Motor neuron (in vitro differentiated cells): Measurements from ENCODE around the gene MFN2. TPM values are rescaled to one million over a fixed set of nuclear protein-coding genes. Genes with fewer than 3 reads are reported as not detected.

ENCODE experiments used
- ATAC-seq, 8 experiments: fragments of 200-7000 bp; cut with Tn5 transposase; replicated peaks in 6 of 8; 2 replicates each; pipeline ENCODE4 v1.8.0; 2021; ENCODE audit warnings: mild to moderate bottlenecking in 8 of 8, moderate library complexity in 8 of 8
- H3K27ac ChIP-seq, 2 donors: fragments of 250-450 bp; sonication (Bioruptor Pico); 2 replicates each; pipeline ENCODE4 v1.9.0; 2021; ENCODE audit warnings: antibody characterized with exemption in 2 of 2, mild to moderate bottlenecking in 2 of 2, moderate library complexity in 1 of 2
- H3K4me1 ChIP-seq, 2 donors: fragments of 250-450 bp; sonication (Bioruptor Pico); replicated peaks in 1 of 2; 2 replicates each; pipeline ENCODE4 v1.6.1; 2021; ENCODE audit warnings: antibody characterized with exemption in 2 of 2, mild to moderate bottlenecking in 2 of 2, moderate library complexity in 1 of 2
- H3K4me3 ChIP-seq, 5 donors: fragments of 250-450 bp; sonication (Bioruptor Pico); 2 replicates each; pipeline ENCODE4 v1.9.0; 2021; ENCODE audit warnings: antibody characterized with exemption in 5 of 5, mild to moderate bottlenecking in 5 of 5, moderate library complexity in 4 of 5
- WGBS, 10 experiments: fragments of 450-650 bp; shearing (Covaris generic); methylation state at CpG; one replicate each; pipeline ENCODE4 v1.0.0; 2022; 5-methylcytosine and 5-hydroxymethylcytosine counted together
- in situ Hi-C, 9 experiments: fragments of 400-800 bp; cut with MboI; loops; one replicate each; pipeline ENCODE4 v1.15.0; 2021; ENCODE audit warnings: low sequenced_read_pairs in 9 of 9, low pct_unique_long_range_greater_than_20kb in 2 of 9; ENCODE audit not compliant: unreplicated experiment in 9 of 9
- total RNA-seq, 8 experiments: library from RNA; unstranded; fragments of 300-600 nt; gene quantifications; 2 replicates each; pipeline versions ENCODE4 v1.2.3 to v1.2.4, GENCODE V29; 2022

The MFN2 gene
- total RNA-seq, 8 experiments from 2014 or later = 68.9 to 109 (median 75.3) TPM

DNA sequence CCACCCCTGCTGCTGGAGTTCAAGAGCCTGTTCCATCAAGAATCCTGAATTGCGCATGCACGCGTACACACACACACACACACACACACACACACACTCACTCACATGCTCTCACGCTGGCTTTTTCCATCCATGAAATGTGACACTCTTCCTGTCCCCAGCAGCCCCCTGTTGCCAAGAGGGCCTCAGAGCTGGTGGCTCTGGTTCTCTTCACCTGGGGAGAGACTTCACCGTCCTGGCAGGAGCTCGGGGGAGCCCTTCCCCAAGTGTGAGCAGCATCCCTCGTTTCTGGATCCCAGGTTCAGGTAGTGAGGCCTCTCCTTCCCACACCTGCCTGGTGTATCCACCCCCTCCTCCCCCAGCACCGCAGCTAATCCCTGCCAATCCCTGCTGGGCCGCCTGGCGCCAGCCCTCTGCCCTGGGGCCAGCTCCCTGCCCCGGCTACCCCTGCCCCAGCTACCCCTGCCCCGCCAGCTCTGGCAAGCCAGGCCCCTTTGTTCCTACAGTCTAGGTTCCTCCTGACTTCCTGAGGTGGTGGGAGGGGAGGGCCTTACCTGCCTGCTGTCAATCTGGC is 35.8 kb upstream of the MFN2 start:
- Histone ChIP-seq H3K27ac (peak overlapping the region; percentile 38 to 47), H3K4me1 (peaks cover 13 to 14% of the 10 kb centered on the region in 2 donors), H3K4me3 (no peak overlapping the region)
- in situ Hi-C loops = no loop called here
- ATAC-seq = peak in 7 of 8 experiments; percentile 12 to 88 (median 79)
- 0 to 100% (median 63%) methylated on average over 1 to 4 of the region's 12 CpGs; no CpG with 5 or more reads in 7 of the 10 experiments for WGBS, 10 experiments

GRCh38 chr1:11946647-11947046 is 33.6 kb upstream of the MFN2 start:
- in situ Hi-C loops = no loop called here
- ATAC-seq = no peak
- WGBS, 10 experiments = 54 to 100% (median 71%) methylated on average over 1 to 2 of the region's 3 CpGs; no CpG with 5 or more reads in 5 of the 10 experiments
- Histone ChIP-seq H3K27ac (no peak overlapping the region), H3K4me3 (no peak overlapping the region), H3K4me1 (peaks cover 13 to 14% of the 10 kb centered on the region in 2 donors)

DNA sequence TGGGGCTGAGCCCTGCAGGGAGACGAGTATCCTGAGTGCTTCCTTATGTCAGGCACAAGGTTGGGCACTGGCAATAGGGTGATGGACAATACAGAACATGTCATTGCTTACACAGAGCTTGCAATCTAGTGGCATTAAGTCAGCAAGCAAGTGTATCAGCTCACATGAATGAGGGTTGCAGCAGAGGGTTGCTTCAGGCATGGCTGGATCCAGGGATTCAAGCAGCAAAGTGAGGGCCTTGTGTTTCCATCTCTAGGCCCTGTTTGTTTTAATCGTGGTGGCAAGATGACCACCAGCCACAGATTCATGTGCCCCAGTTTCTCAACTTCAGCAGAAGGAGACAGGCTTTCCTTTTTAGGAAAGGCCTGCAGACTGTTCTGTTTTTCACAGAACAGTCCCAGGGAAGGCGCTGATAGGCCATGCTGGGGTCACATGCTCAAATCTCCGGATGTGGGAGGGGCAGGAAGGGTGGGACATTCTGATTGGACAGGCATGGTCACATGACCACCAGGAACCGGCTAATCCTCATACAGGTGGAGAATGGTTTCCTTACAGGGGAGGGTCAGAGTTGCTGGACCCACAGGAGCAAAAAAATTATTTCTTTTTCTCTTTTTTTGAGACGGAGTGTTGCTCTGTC is 31.3 kb upstream of the MFN2 start:
- 70 to 100% (median 92%) methylated on average over 1 to 5 of the region's 6 CpGs; no CpG with 5 or more reads in 3 of the 10 experiments for WGBS, 10 experiments
- in situ Hi-C loops = no loop called here
- no peak overlapping the region for H3K27ac ChIP-seq
- no peak overlapping the region for H3K4me3 ChIP-seq
- ATAC-seq = peak in 1 of 8 experiments; percentile 15
- H3K4me1 ChIP-seq = peaks cover 8% of the 10 kb centered on the region in 2 donors

DNA sequence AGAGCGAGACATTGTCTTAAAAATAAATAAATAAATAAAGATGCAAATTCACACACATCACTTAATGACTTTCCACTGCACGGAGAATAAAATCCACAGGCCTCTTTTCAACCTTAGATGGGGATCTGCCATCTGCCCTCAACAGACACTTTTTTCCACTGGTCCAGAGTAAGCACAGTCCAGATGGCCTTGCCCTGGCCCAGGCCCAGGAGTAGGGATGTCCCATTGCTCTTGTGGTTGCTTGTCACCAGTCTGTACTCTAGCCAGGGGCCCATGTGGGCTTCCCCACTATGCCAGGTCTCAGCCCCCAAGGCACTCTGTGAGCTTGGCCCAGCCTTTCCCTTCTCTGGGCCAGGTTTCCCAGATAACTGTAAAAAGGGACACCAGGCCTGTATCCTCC is 28.3 kb upstream of the MFN2 start:
- Histone ChIP-seq H3K4me3 (no peak overlapping the region), H3K4me1 (no peaks in the 10 kb centered on the region), H3K27ac (no peak overlapping the region)
- WGBS, 10 experiments = 90 to 100% (median 100%) methylated on average over 1 to 2 of the region's 2 CpGs; no CpG with 5 or more reads in 7 of the 10 experiments
- in situ Hi-C loops = no loop called here
- ATAC-seq = no peak

- Histone ChIP-seq H3K27ac (no peak overlapping the region), H3K4me3 (no peak overlapping the region), H3K4me1 (no peaks in the 10 kb centered on the region)
- in situ Hi-C loops = no loop called here
- WGBS, 10 experiments = 34 to 80% (median 77%) methylated on average over 1 to 7 of the region's 11 CpGs; no CpG with 5 or more reads in 6 of the 10 experiments
- peak in 2 of 8 experiments; percentile 12 to 56 for ATAC-seq
Observed at GRCh38 chr1:11952455-11953109, 27.7 kb upstream of the MFN2 start.

DNA sequence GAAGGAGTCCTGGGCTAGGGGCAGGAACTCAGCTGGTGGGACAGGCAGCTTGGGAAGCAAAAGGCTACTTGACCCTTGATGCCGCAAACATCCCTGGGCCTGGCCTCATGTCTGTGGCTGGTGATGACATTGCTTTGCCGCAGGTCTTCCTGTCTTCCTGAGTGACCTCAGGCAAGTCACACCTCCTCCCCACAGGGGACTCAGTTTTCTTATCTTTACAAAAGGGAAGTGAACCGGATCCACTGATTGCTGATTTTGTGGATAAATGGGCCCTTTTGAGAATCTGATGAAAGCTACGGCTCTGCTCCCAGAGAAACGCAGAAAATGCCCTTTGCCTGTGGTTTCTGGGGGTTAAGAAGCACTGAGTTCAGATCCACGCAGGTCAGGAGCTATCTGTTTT is 25.0 kb upstream of the MFN2 start:
- ATAC-seq = no peak
- H3K4me1 ChIP-seq = no peaks in the 10 kb centered on the region
- in situ Hi-C loops = no loop called here
- no peak overlapping the region for H3K27ac ChIP-seq
- H3K4me3 ChIP-seq = no peak overlapping the region
- 86 to 100% (median 95%) methylated on average over 1 to 6 of the region's 6 CpGs; no CpG with 5 or more reads in 2 of the 10 experiments for WGBS, 10 experiments

DNA sequence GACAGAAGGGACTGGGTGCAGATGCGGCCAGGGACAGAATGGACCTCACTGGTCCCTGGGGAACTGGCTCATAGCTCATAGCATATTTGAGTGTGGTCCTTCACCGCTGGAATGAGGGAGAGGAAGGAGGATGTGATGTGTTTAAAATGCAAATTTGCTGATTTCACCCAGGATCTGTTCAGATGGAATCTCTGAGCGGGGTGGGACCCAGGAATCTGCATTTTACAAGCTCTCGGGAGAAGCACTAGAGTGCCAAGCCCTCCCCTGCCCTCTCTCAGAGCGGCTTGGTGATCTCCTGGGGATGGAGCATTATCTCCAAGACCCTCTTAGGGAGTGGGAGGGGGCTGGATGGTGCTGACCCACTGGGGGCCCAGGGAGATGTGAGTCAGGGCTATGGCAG is 22.8 kb upstream of the MFN2 start:
- peak in 3 of 8 experiments; percentile 14 to 68 (median 58) for ATAC-seq
- H3K4me3 ChIP-seq = no peak overlapping the region
- WGBS, 10 experiments = 0 to 100% (median 78%) methylated on average over 1 to 5 of the region's 5 CpGs; no CpG with 5 or more reads in 4 of the 10 experiments
- H3K27ac ChIP-seq = peak overlapping the region in 1 of 2 donors; percentile 10
- H3K4me1 ChIP-seq = no peaks in the 10 kb centered on the region
- in situ Hi-C loops = no loop called here

DNA sequence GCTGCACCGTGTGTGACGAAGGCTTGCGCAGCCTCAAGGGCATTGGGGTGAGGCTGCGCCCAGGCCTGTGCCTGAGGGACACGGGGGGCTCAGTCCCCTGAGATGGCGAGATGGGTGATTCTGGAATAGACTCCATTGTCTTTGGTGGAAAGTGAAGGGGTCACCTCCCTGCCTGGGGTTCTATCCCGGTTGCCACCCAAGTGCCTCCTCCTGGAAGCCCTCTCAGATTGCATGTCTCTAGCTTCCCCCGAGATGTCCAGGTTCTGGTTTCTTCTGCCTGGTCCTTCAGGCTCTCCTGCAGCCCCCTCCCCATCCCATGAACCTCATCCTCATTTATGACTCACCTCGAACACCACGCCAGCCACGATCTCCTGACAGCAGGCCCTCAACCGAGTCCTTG is 22.3 kb upstream of the MFN2 start:
- Histone ChIP-seq H3K4me3 (no peak overlapping the region), H3K4me1 (no peaks in the 10 kb centered on the region), H3K27ac (no peak overlapping the region)
- in situ Hi-C loops = no loop called here
- peak in 1 of 8 experiments; percentile 5 for ATAC-seq
- WGBS, 10 experiments = 93 to 100% (median 100%) methylated on average over 1 to 10 of the region's 12 CpGs; no CpG with 5 or more reads in 7 of the 10 experiments

GRCh38 chr1:11960276-11960675 is 20.0 kb upstream of the MFN2 start:
- Histone ChIP-seq H3K27ac (no peak overlapping the region), H3K4me3 (no peak overlapping the region), H3K4me1 (no peaks in the 10 kb centered on the region)
- 80 to 100% (median 100%) methylated on average over 1 to 5 of the region's 5 CpGs; no CpG with 5 or more reads in 5 of the 10 experiments for WGBS, 10 experiments
- in situ Hi-C loops = no loop called here
- ATAC-seq = no peak

- WGBS, 10 experiments = 60 to 100% (median 83%) methylated on average over 1 to 6 of the region's 6 CpGs; no CpG with 5 or more reads in 1 of the 10 experiments
- Histone ChIP-seq H3K27ac (no peak overlapping the region), H3K4me3 (no peak overlapping the region)
Observed at GRCh38 chr1:11960715-11961114, 19.5 kb upstream of the MFN2 start.

DNA sequence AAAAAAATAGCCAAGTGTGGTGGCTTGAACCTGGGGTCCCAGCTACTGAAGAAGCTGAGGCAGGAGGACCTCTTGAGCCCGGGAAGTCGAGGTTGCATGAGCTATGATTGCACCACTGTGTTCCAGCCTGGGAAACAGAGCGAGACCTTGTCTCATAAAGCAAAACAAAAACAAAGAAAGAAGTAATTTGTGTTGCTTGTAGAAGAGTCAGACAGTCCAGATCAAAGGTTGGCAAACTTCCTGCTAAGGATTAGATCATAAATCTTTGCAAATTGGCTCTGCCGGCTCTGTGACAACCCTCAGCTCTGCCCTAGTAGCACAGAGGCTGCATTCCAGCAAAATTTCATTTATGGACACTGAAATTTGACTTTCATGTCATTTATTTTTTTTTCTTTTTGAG is 19.0 kb upstream of the MFN2 start:
- Histone ChIP-seq H3K4me3 (no peak overlapping the region), H3K4me1 (no peaks in the 10 kb centered on the region), H3K27ac (no peak overlapping the region)
- 10 to 92% (median 71%) methylated on average over 2 to 4 of the region's 4 CpGs; no CpG with 5 or more reads in 3 of the 10 experiments for WGBS, 10 experiments
- peak in 5 of 8 experiments; percentile 11 to 87 (median 57) for ATAC-seq
- in situ Hi-C loops = no loop called here

More at GRCh38 chr1:11960715-11961114, 19.5 kb upstream of the MFN2 start:
- H3K4me1 ChIP-seq = no peaks in the 10 kb centered on the region
- no peak for ATAC-seq
- in situ Hi-C loops = no loop called here

DNA sequence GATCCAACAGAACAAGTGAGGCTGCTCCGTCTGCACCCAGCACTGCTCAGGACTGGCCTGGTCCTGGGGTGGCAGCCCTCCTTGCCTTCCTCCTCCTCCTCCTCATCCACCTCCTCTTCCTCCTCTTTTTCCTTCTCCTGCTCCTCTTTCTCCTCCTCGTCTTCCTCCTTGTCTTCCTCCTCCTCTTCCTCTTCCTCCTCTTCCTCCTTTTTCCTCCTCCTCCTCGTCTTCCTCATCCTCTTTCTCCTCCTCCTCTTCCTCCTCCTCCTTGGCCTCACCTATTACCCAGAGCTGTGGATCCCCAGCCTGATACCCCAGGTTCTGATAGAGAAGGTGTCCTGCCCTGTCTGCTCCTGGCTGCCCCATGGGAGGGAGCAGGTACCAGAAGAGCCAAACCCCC is 16.6 kb upstream of the MFN2 start:
- no peaks in the 10 kb centered on the region for H3K4me1 ChIP-seq
- no peak for ATAC-seq
- no peak overlapping the region for H3K27ac ChIP-seq
- in situ Hi-C loops = no loop called here
- H3K4me3 ChIP-seq = no peak overlapping the region
- 20 to 100% (median 81%) methylated on average over 1 to 3 of the region's 3 CpGs; no CpG with 5 or more reads in 1 of the 10 experiments for WGBS, 10 experiments

DNA sequence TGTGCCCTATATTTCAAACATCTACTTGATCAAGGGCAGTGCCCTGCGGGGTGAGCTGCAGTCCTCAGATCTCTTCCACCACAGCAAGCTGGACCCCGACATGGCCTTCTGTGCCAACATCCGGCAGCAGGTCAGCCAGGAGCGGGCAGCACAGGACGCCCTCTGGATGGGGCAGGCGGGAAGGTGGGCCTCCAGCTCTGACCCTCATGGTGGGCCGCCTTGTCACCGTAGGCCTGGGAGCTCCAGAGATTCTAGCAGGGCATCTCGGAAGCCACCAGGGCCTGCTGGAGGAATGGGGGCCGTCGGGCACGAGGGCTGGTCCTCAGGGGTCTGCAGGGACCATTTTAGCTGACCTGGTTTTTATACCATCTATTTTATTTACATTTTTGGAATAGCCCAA is 15.6 kb upstream of the MFN2 start:
- no peak for ATAC-seq
- in situ Hi-C loops = no loop called here
- no peak overlapping the region for H3K27ac ChIP-seq
- no peaks in the 10 kb centered on the region for H3K4me1 ChIP-seq
- no peak overlapping the region for H3K4me3 ChIP-seq
- 80 to 100% (median 100%) methylated on average over 2 to 5 of the region's 12 CpGs; no CpG with 5 or more reads in 5 of the 10 experiments for WGBS, 10 experiments
